A673 (cell line): ENCODE measurements around the gene PODXL.

Source experiments
- CTCF ChIP-seq: fragments of 300-800, 200-600 bp; sonication (generic); conservative IDR thresholded peaks from 2 replicates; pipeline ENCODE4 v1.5.1; 2017; ENCODE audit warnings: low read depth, mild to moderate bottlenecking, antibody characterized with exemption, low read length, moderate library complexity, mixed read lengths
- EZH2 ChIP-seq: fragments of 200-600 bp; sonication (generic); IDR thresholded peaks from 2 replicates; pipeline ENCODE4 v1.6.1; 2017; ENCODE audit warnings: borderline replicate concordance, low read depth, mild to moderate bottlenecking, mixed read lengths, antibody characterized with exemption, low read length; ENCODE audit not compliant: poor library complexity, severe bottlenecking

- TF ChIP-seq CTCF (no peak), EZH2 (no peak)
Observed at GRCh38 chr7:131502810-131503508, 53.5 kb downstream of the PODXL start.
